Loucy (cell line): ENCODE measurements around the gene PRORP.

ENCODE experiments used
- EZH2phosphoT487 ChIP-seq: fragments of 200-600 bp; IDR thresholded peaks from 2 replicates; pipeline ENCODE4 v1.6.1; 2018; ENCODE audit warnings: antibody characterized with exemption, mild to moderate bottlenecking, moderate library complexity, borderline replicate concordance
- TF ChIP-seq, protein P1 (sequence below): fragments of 200-600 bp; sonication (generic); conservative IDR thresholded peaks from 2 replicates; pipeline ENCODE4 v1.5.1; 2014; ENCODE audit warnings: mild to moderate bottlenecking, antibody characterized with exemption, low read length

DNA sequence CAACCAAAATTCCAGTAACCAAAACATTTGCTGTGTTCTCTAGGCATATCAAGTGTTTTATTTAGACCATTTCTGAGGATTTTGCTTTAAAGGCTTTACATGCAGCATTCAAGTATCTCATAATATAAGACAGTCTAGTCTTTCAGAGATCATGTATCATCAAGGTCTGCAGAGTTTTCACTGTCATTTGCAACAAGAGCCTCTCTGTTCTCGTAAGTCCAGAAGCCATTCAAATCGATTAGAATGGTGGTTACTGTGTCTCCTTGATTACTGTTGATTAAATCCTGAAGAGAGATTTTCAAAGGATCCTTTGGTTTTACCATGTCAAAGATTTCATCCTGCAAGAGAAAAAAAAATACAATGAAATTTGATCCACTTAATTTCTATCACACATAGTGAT is 36.9 kb upstream of the PRORP start:
- TF ChIP-seq EZH2phosphoT487, result no peak
- TF ChIP-seq, protein P1, sequence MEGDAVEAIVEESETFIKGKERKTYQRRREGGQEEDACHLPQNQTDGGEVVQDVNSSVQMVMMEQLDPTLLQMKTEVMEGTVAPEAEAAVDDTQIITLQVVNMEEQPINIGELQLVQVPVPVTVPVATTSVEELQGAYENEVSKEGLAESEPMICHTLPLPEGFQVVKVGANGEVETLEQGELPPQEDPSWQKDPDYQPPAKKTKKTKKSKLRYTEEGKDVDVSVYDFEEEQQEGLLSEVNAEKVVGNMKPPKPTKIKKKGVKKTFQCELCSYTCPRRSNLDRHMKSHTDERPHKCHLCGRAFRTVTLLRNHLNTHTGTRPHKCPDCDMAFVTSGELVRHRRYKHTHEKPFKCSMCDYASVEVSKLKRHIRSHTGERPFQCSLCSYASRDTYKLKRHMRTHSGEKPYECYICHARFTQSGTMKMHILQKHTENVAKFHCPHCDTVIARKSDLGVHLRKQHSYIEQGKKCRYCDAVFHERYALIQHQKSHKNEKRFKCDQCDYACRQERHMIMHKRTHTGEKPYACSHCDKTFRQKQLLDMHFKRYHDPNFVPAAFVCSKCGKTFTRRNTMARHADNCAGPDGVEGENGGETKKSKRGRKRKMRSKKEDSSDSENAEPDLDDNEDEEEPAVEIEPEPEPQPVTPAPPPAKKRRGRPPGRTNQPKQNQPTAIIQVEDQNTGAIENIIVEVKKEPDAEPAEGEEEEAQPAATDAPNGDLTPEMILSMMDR, result no peak
